Epithelial cell of proximal tubule (primary cell): ENCODE data around the gene TNC. TPM values are rescaled to one million over a fixed set of nuclear protein-coding genes. Genes with fewer than 3 reads are reported as not detected.

Source experiments
- DNase-seq: peaks from one replicate; pipeline ENCODE4 v3.0.0-alpha.2; 2011; ENCODE audit warnings: low read depth
- H3K4me3 ChIP-seq: 2 replicates; pipeline ENCODE4 v1.5.1; 2011; ENCODE audit warnings: low read depth, mild to moderate bottlenecking, low read length
- total RNA-seq: library from RNA; depleted of rRNA; stranded (reverse); fragments of >200 nt; gene quantifications from 2 replicates; pipeline ENCODE4 v1.2.3, GENCODE V29; 2015
- TF ChIP-seq, protein P1 (sequence below): conservative IDR thresholded peaks from 2 replicates; pipeline ENCODE4 v1.5.1; 2012; ENCODE audit warnings: low read depth, mild to moderate bottlenecking, low read length

TNC gene
- total RNA-seq, 1 donor from 2014 or later = 68.9 TPM

DNA sequence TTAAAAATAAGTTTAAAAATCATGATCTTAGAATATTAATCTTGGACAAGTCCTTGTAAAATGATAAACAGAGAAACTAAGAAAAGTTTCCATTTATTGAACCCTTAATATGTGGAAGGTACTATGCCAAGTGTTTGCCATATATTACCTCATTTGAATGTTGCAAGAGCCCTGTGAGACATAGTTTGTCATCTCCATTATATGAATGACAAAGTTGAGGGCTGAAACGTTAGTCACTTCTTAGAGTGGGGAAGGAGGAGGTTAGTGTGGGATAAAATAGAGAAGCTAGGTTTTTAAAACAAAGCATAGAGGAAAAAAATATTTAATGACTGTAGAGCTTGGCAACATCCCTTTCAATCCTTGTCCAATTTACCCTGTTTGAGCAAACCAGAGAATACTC, 2.0 kb downstream of the TNC start:
- no peak for DNase-seq

DNA sequence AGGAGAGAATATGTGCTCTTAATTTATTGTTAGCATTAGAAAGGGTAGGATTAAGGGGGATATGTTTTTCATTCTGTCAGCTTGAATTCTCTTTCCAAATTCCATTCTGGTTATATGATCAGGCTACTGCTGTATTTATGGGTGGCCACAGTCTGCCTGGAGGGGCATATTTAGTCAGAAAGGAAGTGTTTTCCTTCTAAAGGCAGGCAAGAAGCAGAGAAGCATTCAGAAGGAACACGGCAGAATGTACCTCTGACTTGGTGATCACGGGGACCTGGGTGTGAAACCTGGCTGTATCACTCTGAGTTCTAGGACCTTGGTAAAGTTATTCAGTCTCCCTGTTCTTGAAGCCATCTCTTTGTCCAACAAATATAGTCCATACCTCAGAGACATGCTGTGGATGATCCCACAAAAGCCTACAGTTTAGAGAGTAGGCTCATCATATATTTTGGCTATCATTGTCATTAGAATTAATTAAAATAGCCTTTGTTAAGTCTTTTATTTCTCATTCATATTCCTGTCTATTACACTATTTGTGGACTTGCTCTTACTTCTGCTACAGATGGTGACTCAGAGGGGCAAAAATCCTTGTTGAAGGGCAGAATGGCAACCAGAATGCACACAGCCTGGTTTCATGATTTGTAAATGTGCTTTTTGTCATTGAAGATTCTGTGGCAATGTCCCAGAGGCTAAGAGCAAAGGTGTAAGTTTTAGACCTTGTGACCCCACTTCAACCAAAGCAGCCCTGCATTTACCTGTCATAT, 2.7 kb downstream of the TNC start:
- TF ChIP-seq, protein P1, sequence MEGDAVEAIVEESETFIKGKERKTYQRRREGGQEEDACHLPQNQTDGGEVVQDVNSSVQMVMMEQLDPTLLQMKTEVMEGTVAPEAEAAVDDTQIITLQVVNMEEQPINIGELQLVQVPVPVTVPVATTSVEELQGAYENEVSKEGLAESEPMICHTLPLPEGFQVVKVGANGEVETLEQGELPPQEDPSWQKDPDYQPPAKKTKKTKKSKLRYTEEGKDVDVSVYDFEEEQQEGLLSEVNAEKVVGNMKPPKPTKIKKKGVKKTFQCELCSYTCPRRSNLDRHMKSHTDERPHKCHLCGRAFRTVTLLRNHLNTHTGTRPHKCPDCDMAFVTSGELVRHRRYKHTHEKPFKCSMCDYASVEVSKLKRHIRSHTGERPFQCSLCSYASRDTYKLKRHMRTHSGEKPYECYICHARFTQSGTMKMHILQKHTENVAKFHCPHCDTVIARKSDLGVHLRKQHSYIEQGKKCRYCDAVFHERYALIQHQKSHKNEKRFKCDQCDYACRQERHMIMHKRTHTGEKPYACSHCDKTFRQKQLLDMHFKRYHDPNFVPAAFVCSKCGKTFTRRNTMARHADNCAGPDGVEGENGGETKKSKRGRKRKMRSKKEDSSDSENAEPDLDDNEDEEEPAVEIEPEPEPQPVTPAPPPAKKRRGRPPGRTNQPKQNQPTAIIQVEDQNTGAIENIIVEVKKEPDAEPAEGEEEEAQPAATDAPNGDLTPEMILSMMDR = no peak
- no peak for DNase-seq
- peak overlapping the region; percentile 69 for H3K4me3 ChIP-seq

More for the DNA sequence above, 2.0 kb downstream of the TNC start:
- TF ChIP-seq, protein P1 = no peak
- H3K4me3 ChIP-seq = peak overlapping the region; percentile 69

DNA sequence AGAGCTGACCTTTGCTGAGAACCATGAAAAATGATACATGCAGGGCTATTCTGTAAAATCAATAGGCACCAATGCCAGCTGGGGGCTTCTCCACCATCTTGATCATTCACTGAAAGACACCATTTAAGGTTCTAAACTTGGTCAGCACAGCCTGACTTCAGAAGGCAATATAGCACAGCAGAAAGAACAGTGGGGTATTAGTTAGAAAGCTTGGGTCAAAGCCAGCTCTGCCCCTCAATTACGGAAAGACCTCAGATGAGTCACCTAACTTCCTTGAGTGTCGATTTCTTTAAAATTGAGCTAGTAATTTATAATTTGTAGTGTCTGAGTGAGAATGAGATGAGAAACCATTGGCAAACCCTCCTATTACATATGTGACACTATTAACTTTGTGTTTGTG, 3.4 kb downstream of the TNC start:
- DNase-seq = no peak
- TF ChIP-seq, protein P1 = no peak
- H3K4me3 ChIP-seq = no peak overlapping the region

DNA sequence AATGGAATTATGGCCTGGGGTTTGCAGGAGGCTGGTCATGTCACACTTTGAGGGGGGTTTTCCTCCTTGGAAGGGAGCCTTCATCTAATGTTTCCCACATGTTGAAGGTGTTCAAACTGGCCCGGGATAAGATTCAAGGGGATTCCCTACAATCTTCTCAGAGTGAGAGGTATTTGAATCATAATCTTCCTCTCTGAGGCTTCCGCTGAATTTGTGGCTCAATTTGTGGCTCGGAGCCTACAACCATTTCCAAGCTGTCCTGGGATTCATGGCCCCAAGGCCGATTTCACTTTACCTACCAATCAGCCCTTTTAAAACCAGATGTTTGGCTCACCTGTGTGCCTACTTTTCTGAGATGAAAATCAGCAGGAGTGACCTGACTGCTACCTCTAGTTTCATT, 3.9 kb downstream of the TNC start:
- no peak for DNase-seq
- no peak overlapping the region for H3K4me3 ChIP-seq
- TF ChIP-seq, protein P1 = no peak

DNA sequence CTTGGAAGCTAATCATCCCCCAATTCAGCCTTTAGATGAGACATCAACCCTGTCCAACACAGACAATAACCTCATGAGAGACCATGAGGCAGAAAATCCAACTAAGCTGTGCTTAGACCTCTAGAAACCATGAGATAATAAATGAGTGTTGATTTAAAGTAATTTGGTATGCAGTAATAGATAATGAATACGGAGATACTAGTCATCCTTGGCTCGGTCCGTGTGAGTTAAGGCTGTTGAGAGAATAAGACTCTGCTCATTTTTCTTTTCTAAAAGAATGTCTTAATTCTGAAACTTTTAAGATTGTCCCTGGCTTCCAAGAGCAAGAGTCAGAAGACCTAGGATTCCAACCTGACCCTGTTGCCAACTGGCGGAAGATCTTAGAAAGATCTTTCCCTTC, 6.1 kb downstream of the TNC start:
- no peak overlapping the region for H3K4me3 ChIP-seq
- TF ChIP-seq, protein P1 = no peak
- DNase-seq = no peak

DNA sequence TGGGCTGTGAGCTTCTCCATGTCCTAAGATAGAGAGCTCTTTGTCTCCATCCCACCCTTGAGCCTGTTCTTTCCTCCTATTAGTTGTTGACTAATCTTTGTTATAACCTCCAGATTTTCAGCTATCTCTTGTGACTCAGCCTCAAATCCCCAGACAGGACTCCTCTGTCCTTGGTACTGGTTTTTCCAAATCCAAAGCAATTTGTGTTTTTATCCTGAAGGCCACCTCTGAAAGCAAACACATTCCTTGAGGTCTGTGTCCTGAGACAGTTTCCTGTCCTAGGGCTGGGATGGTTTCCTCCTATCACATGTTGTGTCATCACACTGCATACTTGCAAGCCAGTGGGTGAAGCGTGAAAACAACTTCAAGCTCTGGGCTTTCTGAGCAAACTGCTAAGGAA, 8.5 kb downstream of the TNC start:
- TF ChIP-seq, protein P1 = no peak
- H3K4me3 ChIP-seq = no peak overlapping the region
- peak; percentile 97 for DNase-seq

DNA sequence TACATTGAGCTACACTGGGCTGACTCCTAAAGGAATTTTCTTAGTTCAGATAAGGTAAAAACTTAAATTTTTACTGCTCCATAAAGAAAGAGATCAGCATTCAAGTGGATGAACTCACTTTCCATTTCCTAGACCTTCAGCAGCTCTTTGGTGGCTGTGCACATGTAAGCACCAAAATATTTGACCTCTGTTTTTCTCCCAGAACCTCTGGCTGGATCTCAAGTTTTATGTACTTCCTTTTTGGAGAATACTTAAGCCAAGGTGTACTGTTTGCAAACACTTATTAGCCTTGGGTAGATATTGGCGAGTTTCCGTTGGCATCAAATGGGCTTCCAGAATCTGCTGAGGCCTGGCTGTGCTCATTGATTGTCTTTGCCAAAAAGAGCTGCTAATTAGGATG, 10.3 kb downstream of the TNC start:
- no peak for DNase-seq
- TF ChIP-seq, protein P1 = no peak
- H3K4me3 ChIP-seq = no peak overlapping the region
